ENCODE data around the gene THRAP3. TPM values are rescaled to one million over a fixed set of nuclear protein-coding genes. Genes with fewer than 3 reads are reported as not detected.
A peak's percentile ranks its signal among the peaks of the same experiment; 100 is the strongest.

THRAP3 gene
- total RNA-seq, 1 experiment from 2014 or later, result 160 TPM

DNA sequence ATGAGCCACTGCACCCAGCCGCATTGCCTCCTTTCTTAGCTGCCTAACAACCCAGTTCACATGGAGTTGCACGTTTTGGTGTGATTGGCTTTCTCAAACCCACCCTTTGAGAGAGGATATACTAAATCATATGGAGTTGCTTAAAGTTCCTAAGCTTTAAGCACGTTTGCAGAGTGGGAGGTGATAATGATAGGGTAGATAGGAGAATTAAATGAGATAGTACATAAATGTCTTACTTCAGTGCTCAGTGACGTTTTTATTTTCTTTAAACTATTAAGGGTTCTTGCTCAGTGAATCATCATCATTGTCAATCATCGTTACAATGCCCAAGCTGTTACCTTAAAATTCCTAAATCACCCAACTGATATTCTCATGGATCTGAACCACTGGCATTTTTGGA, 79.0 kb downstream of the THRAP3 start:
- Mint-ChIP-seq H3K9me3 (no peaks in the 10 kb centered on the region), H3K27me3 (ENCODE audit: low read depth) (no peaks in the 10 kb centered on the region), H3K4me3 (no peak overlapping the region), H3K4me1 (peaks cover 17% of the 10 kb centered on the region), H3K36me3 (peaks cover 51% of the 10 kb centered on the region), H3K27ac (peak overlapping the region; percentile 37; the same call in 1 of the 2 replicates)
- ChIA-PET CTCF (interaction anchor here (0.7 to 1.6 kb wide), 5 partner anchors 18 to 142 kb away, joined by 3 read pairs; no protein-coding TSS in a partner anchor), POLR2A (no interaction called here)
- TF ChIP-seq, protein P1, sequence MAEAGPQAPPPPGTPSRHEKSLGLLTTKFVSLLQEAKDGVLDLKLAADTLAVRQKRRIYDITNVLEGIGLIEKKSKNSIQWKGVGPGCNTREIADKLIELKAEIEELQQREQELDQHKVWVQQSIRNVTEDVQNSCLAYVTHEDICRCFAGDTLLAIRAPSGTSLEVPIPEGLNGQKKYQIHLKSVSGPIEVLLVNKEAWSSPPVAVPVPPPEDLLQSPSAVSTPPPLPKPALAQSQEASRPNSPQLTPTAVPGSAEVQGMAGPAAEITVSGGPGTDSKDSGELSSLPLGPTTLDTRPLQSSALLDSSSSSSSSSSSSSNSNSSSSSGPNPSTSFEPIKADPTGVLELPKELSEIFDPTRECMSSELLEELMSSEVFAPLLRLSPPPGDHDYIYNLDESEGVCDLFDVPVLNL (CRISPR knock-in tag; IDR thresholded peaks at IDR 0.05; ENCODE audit: borderline replicate concordance, low read depth), result no peak
- no peak for TF ChIP-seq FOXP1 (CRISPR knock-in tag; IDR thresholded peaks at IDR 0.05; ENCODE audit: borderline replicate concordance)
- TF ChIP-seq, protein P2, sequence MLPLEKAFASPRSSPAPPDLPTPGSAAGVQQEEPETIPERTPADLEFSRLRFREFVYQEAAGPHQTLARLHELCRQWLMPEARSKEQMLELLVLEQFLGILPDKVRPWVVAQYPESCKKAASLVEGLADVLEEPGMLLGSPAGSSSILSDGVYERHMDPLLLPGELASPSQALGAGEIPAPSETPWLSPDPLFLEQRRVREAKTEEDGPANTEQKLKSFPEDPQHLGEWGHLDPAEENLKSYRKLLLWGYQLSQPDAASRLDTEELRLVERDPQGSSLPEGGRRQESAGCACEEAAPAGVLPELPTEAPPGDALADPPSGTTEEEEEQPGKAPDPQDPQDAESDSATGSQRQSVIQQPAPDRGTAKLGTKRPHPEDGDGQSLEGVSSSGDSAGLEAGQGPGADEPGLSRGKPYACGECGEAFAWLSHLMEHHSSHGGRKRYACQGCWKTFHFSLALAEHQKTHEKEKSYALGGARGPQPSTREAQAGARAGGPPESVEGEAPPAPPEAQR (CRISPR knock-in tag; IDR thresholded peaks at IDR 0.05), result no peak
- no peak for TF ChIP-seq ZNF219 (CRISPR knock-in tag; IDR thresholded peaks at IDR 0.05; ENCODE audit: borderline replicate concordance)
- no peak for TF ChIP-seq HMGA2 (CRISPR knock-in tag; IDR thresholded peaks at IDR 0.05)
- ATAC-seq, result no peak
- no peak for DNase-seq (ENCODE audit: low spot score)

DNA sequence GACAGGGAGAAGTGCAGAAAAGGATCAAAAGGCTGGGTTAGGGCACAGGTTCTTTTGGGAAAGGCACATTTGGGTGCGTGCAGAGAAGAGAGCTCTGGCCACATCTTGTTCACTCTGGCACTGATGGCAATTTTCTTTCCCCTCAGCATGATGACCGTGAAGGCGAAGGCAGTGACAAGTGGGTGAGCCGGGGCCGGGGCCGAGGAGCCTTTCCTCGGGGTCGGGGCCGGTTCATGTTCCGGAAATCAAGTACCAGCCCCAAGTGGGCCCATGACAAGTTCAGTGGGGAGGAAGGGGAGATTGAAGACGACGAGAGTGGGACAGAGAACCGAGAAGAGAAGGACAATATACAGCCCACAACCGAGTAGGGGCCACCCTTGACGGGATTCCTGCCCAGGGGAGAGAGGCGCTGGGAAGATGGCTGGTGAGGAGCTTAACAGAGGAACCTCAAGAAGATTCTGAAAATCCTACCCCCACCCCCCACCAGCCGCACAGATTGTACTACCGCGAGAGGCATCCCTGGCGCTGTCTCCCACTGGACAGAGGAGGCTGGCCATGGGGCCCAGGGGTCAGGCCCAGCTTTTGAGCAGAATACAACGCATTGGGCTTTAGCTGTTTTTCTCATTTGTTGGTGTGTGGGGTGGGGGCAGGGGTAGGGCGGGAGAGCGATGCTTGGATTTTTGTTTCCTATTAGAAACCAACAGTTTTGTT, 79.6 kb downstream of the THRAP3 start:
- Mint-ChIP-seq H3K36me3 (peaks cover 50% of the 10 kb centered on the region), H3K4me3 (no peak overlapping the region)

More for the DNA sequence above, 79.6 kb downstream of the THRAP3 start:
- DNase-seq (ENCODE audit: low spot score), result no peak
- Mint-ChIP-seq H3K9me3 (no peaks in the 10 kb centered on the region), H3K4me1 (peaks cover 17% of the 10 kb centered on the region), H3K27ac (peak overlapping the region; percentile 37), H3K27me3 (ENCODE audit: low read depth) (no peaks in the 10 kb centered on the region)
- ChIA-PET CTCF (interaction anchor here (0.6 to 1.6 kb wide), 7 partner anchors 18 to 186 kb away, joined by 3 to 5 read pairs (median 3); no protein-coding TSS in a partner anchor), POLR2A (interaction anchor here (0.7 kb wide), 2 partner anchors 17 to 207 kb away, joined by 3 to 6 read pairs; no protein-coding TSS in a partner anchor)
- TF ChIP-seq JAZF1 (CRISPR knock-in tag; IDR thresholded peaks at IDR 0.05), result no peak
- no peak for TF ChIP-seq PRRX2 (CRISPR knock-in tag; IDR thresholded peaks at IDR 0.05)
- TF ChIP-seq, protein P3, sequence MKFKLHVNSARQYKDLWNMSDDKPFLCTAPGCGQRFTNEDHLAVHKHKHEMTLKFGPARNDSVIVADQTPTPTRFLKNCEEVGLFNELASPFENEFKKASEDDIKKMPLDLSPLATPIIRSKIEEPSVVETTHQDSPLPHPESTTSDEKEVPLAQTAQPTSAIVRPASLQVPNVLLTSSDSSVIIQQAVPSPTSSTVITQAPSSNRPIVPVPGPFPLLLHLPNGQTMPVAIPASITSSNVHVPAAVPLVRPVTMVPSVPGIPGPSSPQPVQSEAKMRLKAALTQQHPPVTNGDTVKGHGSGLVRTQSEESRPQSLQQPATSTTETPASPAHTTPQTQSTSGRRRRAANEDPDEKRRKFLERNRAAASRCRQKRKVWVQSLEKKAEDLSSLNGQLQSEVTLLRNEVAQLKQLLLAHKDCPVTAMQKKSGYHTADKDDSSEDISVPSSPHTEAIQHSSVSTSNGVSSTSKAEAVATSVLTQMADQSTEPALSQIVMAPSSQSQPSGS (CRISPR knock-in tag; IDR thresholded peaks at IDR 0.05; ENCODE audit: borderline replicate concordance, low read depth), result no peak
- no peak for TF ChIP-seq ZNF232 (CRISPR knock-in tag; IDR thresholded peaks at IDR 0.05)
- TF ChIP-seq, protein P4, sequence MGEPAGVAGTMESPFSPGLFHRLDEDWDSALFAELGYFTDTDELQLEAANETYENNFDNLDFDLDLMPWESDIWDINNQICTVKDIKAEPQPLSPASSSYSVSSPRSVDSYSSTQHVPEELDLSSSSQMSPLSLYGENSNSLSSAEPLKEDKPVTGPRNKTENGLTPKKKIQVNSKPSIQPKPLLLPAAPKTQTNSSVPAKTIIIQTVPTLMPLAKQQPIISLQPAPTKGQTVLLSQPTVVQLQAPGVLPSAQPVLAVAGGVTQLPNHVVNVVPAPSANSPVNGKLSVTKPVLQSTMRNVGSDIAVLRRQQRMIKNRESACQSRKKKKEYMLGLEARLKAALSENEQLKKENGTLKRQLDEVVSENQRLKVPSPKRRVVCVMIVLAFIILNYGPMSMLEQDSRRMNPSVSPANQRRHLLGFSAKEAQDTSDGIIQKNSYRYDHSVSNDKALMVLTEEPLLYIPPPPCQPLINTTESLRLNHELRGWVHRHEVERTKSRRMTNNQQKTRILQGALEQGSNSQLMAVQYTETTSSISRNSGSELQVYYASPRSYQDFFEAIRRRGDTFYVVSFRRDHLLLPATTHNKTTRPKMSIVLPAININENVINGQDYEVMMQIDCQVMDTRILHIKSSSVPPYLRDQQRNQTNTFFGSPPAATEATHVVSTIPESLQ (CRISPR knock-in tag; IDR thresholded peaks at IDR 0.05), result no peak
- TF ChIP-seq NR2C2 (CRISPR knock-in tag; IDR thresholded peaks at IDR 0.05), result no peak
- no peak for TF ChIP-seq TEAD1 (CRISPR knock-in tag; IDR thresholded peaks at IDR 0.05)
- TF ChIP-seq, protein P5, sequence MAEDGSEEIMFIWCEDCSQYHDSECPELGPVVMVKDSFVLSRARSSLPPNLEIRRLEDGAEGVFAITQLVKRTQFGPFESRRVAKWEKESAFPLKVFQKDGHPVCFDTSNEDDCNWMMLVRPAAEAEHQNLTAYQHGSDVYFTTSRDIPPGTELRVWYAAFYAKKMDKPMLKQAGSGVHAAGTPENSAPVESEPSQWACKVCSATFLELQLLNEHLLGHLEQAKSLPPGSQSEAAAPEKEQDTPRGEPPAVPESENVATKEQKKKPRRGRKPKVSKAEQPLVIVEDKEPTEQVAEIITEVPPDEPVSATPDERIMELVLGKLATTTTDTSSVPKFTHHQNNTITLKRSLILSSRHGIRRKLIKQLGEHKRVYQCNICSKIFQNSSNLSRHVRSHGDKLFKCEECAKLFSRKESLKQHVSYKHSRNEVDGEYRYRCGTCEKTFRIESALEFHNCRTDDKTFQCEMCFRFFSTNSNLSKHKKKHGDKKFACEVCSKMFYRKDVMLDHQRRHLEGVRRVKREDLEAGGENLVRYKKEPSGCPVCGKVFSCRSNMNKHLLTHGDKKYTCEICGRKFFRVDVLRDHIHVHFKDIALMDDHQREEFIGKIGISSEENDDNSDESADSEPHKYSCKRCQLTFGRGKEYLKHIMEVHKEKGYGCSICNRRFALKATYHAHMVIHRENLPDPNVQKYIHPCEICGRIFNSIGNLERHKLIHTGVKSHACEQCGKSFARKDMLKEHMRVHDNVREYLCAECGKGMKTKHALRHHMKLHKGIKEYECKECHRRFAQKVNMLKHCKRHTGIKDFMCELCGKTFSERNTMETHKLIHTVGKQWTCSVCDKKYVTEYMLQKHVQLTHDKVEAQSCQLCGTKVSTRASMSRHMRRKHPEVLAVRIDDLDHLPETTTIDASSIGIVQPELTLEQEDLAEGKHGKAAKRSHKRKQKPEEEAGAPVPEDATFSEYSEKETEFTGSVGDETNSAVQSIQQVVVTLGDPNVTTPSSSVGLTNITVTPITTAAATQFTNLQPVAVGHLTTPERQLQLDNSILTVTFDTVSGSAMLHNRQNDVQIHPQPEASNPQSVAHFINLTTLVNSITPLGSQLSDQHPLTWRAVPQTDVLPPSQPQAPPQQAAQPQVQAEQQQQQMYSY (CRISPR knock-in tag; IDR thresholded peaks at IDR 0.05), result no peak
- TF ChIP-seq OVOL2 (CRISPR knock-in tag; IDR thresholded peaks at IDR 0.05; ENCODE audit: borderline replicate concordance), result no peak
- TF ChIP-seq ZNF121 (CRISPR knock-in tag; IDR thresholded peaks at IDR 0.05), result no peak
- no peak for TF ChIP-seq SMAD3 (CRISPR knock-in tag; IDR thresholded peaks at IDR 0.05; ENCODE audit: borderline replicate concordance)
- ATAC-seq, result no peak
